Measurements from ENCODE around the gene CCDC13. TPM values are rescaled to one million over a fixed set of nuclear protein-coding genes. Genes with fewer than 3 reads are reported as not detected.

The CCDC13 gene
- total and polyA plus RNA-seq, 2 experiments from 2014 or later: 0.27 to 0.45 TPM

DNA sequence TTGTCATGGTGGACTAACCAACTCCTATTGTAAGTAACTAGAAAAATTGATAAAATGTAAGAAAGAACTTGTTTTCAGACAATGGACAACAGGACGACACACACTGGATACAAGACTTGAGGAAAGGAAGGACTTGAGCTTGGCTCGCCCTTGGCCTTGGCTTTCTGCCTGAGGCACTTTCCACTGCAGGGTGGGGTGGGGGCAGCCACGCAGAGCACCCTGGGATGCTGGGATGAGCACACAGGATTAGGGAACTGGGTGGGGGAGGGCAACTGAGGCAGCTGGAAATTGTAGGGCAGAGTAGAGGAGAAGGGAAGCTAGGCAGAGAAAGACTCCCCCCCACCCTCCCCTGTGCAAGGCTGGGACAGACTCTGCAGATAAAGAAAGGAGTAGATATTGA, 45.0 kb downstream of the CCDC13 start (continued):
- TF ChIP-seq NANOG (IDR thresholded peaks at IDR 0.05; ENCODE audit: borderline replicate concordance) (no peak), POLR2AphosphoS5 (IDR thresholded peaks at IDR 0.05; ENCODE audit: low read depth) (no peak)
- TF ChIP-seq, protein P1, sequence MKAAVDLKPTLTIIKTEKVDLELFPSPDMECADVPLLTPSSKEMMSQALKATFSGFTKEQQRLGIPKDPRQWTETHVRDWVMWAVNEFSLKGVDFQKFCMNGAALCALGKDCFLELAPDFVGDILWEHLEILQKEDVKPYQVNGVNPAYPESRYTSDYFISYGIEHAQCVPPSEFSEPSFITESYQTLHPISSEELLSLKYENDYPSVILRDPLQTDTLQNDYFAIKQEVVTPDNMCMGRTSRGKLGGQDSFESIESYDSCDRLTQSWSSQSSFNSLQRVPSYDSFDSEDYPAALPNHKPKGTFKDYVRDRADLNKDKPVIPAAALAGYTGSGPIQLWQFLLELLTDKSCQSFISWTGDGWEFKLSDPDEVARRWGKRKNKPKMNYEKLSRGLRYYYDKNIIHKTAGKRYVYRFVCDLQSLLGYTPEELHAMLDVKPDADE (IDR thresholded peaks at IDR 0.05): no peak

DNA sequence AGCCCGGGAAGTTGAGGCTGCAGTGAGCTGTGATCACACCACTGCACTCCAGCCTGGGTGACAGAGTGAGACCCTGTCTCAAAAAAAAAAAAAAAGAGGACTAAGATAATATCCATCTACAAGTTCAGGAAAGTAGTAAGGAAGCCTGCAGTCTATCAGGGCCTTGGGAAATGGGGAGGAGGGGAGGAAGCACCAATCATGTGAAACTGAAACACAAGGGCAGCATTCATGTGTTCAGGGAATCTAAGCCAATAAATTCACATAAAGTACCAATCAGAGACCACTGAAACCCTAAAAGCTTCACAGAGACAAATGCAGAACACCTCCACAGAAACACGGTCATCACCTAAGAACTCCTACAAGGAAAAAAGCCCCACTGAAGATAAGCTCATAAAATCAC, 47.6 kb downstream of the CCDC13 start:
- Histone ChIP-seq H3K36me3 (ENCODE audit: insufficient read depth) (no peaks in the 10 kb centered on the region), H3K27me3 (ENCODE audit: insufficient read depth) (no peaks in the 10 kb centered on the region), H4K20me1 (replicated peaks; ENCODE audit: insufficient read depth) (no peaks in the 10 kb centered on the region), H3K27ac (ENCODE audit: low read depth) (no peak overlapping the region), H3K4me3 (no peak overlapping the region), H3K4me2 (no peak overlapping the region), H2AFZ (no peak overlapping the region), H3K4me1 (ENCODE audit: insufficient read depth) (no peaks in the 10 kb centered on the region), H3K9me2 (ENCODE audit: insufficient read depth) (no peaks in the 10 kb centered on the region), H3K79me2 (replicated peaks; ENCODE audit: insufficient read depth) (no peaks in the 10 kb centered on the region), H3F3A (replicated peaks; ENCODE audit: low read depth) (no peaks in the 10 kb centered on the region)
- Mint-ChIP-seq H3K36me3 (ENCODE audit: low read depth) (no peaks in the 10 kb centered on the region), H3K9me3 (peaks cover 3% of the 10 kb centered on the region; the same call in 2 of the 3 replicates), H3K4me3 (no peak overlapping the region), H3K27ac (no peak overlapping the region), H3K27me3 (ENCODE audit: insufficient read depth, low read depth, poor library complexity) (peaks cover 2% of the 10 kb centered on the region), H3K4me1 (peaks cover 8% of the 10 kb centered on the region)
- DNase-seq (ENCODE audit: low spot score) (no peak), ATAC-seq (no peak)
- TF ChIP-seq STAT1 (IDR thresholded peaks at IDR 0.05; ENCODE audit: unreplicated experiment) (no peak), EZH2 (IDR thresholded peaks at IDR 0.05; ENCODE audit: low read depth, unreplicated experiment) (no peak), POLR2AphosphoS5 (IDR thresholded peaks at IDR 0.05; ENCODE audit: low read depth) (no peak), JUNB (IDR thresholded peaks at IDR 0.05; ENCODE audit: unreplicated experiment) (no peak)
- TF ChIP-seq, protein P1 (IDR thresholded peaks at IDR 0.05): no peak
- TF ChIP-seq, protein P2, sequence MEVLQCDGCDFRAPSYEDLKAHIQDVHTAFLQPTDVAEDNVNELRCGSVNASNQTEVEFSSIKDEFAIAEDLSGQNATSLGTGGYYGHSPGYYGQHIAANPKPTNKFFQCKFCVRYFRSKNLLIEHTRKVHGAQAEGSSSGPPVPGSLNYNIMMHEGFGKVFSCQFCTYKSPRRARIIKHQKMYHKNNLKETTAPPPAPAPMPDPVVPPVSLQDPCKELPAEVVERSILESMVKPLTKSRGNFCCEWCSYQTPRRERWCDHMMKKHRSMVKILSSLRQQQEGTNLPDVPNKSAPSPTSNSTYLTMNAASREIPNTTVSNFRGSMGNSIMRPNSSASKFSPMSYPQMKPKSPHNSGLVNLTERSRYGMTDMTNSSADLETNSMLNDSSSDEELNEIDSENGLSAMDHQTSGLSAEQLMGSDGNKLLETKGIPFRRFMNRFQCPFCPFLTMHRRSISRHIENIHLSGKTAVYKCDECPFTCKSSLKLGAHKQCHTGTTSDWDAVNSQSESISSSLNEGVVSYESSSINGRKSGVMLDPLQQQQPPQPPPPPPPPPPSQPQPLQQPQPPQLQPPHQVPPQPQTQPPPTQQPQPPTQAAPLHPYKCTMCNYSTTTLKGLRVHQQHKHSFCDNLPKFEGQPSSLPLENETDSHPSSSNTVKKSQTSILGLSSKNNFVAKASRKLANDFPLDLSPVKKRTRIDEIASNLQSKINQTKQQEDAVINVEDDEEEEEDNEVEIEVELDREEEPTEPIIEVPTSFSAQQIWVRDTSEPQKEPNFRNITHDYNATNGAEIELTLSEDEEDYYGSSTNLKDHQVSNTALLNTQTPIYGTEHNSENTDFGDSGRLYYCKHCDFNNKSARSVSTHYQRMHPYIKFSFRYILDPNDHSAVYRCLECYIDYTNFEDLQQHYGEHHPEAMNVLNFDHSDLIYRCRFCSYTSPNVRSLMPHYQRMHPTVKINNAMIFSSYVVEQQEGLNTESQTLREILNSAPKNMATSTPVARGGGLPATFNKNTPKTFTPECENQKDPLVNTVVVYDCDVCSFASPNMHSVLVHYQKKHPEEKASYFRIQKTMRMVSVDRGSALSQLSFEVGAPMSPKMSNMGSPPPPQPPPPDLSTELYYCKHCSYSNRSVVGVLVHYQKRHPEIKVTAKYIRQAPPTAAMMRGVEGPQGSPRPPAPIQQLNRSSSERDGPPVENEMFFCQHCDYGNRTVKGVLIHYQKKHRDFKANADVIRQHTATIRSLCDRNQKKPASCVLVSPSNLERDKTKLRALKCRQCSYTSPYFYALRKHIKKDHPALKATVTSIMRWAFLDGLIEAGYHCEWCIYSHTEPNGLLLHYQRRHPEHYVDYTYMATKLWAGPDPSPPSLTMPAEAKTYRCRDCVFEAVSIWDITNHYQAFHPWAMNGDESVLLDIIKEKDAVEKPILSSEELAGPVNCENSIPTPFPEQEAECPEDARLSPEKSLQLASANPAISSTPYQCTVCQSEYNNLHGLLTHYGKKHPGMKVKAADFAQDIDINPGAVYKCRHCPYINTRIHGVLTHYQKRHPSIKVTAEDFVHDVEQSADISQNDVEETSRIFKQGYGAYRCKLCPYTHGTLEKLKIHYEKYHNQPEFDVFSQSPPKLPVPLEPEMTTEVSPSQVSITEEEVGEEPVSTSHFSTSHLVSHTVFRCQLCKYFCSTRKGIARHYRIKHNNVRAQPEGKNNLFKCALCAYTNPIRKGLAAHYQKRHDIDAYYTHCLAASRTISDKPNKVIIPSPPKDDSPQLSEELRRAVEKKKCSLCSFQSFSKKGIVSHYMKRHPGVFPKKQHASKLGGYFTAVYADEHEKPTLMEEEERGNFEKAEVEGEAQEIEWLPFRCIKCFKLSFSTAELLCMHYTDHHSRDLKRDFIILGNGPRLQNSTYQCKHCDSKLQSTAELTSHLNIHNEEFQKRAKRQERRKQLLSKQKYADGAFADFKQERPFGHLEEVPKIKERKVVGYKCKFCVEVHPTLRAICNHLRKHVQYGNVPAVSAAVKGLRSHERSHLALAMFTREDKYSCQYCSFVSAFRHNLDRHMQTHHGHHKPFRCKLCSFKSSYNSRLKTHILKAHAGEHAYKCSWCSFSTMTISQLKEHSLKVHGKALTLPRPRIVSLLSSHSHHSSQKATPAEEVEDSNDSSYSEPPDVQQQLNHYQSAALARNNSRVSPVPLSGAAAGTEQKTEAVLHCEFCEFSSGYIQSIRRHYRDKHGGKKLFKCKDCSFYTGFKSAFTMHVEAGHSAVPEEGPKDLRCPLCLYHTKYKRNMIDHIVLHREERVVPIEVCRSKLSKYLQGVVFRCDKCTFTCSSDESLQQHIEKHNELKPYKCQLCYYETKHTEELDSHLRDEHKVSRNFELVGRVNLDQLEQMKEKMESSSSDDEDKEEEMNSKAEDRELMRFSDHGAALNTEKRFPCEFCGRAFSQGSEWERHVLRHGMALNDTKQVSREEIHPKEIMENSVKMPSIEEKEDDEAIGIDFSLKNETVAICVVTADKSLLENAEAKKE (CRISPR knock-in tag; IDR thresholded peaks at IDR 0.05): no peak
- TF ChIP-seq, protein P3, sequence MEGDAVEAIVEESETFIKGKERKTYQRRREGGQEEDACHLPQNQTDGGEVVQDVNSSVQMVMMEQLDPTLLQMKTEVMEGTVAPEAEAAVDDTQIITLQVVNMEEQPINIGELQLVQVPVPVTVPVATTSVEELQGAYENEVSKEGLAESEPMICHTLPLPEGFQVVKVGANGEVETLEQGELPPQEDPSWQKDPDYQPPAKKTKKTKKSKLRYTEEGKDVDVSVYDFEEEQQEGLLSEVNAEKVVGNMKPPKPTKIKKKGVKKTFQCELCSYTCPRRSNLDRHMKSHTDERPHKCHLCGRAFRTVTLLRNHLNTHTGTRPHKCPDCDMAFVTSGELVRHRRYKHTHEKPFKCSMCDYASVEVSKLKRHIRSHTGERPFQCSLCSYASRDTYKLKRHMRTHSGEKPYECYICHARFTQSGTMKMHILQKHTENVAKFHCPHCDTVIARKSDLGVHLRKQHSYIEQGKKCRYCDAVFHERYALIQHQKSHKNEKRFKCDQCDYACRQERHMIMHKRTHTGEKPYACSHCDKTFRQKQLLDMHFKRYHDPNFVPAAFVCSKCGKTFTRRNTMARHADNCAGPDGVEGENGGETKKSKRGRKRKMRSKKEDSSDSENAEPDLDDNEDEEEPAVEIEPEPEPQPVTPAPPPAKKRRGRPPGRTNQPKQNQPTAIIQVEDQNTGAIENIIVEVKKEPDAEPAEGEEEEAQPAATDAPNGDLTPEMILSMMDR (conservative IDR thresholded peaks at IDR 0.05; ENCODE audit: low read depth in 2 of 2): no peak
